Stimulated activated CD4-positive, alpha-beta T cell treated with anti-CD3 and anti-CD28 coated beads, Interleukin-4, amount 100 ng/mL, for 48 hours (primary cell): ENCODE results near the gene PDE8A.
"Not testable (repeated sequence)": the region's sequence is repeated elsewhere in the genome, so short reads cannot be mapped to it uniquely, and the experiment has no call there.

Experiments
- DNase-seq, 2 donors: peaks; one replicate each; pipeline ENCODE4 v3.0.0-alpha.2; 2020; ENCODE audit warnings: low read depth in 2 of 2

Gene PDE8A

GRCh38 chr15:84961707-84962106 lies 19.9 kb upstream of the PDE8A start:
- no peak for DNase-seq

- DNase-seq, result no peak
Measured at GRCh38 chr15:84962955-84963354, 18.7 kb upstream of the PDE8A start.

- no peak for DNase-seq
Measured at GRCh38 chr15:84967380-84967779, 14.3 kb upstream of the PDE8A start.

- DNase-seq, result no peak
Measured at GRCh38 chr15:84968301-84968700, 13.4 kb upstream of the PDE8A start.

- no peak for DNase-seq
Measured at GRCh38 chr15:84969257-84969656, 12.4 kb upstream of the PDE8A start.

- no peak for DNase-seq
Measured at GRCh38 chr15:84970843-84971242, 10.8 kb upstream of the PDE8A start.

- no peak for DNase-seq
Measured at GRCh38 chr15:84973492-84974460, 7.9 kb upstream of the PDE8A start.

- no peak for DNase-seq
Measured at GRCh38 chr15:84975871-84976351, 5.7 kb upstream of the PDE8A start.

GRCh38 chr15:84976746-84977345 lies 4.8 kb upstream of the PDE8A start:
- DNase-seq, result no peak

- DNase-seq, result no peak
Measured at GRCh38 chr15:84979651-84980050, 2.0 kb upstream of the PDE8A start.

- DNase-seq, result peak; percentile 78 to 83
Measured at GRCh38 chr15:84980196-84981053, 1.2 kb upstream of the PDE8A start.

GRCh38 chr15:84981054-84981710 lies 474 bp upstream of the PDE8A start:
- DNase-seq, result peak; percentile 92 to 94

- DNase-seq, result peak; percentile 32 to 36
Measured at GRCh38 chr15:84982301-84982920, 755 bp downstream of the PDE8A start.

GRCh38 chr15:84983294-84983693 lies 1.6 kb downstream of the PDE8A start:
- no peak for DNase-seq

- DNase-seq, result no peak
Measured at GRCh38 chr15:84983711-84984110, 2.1 kb downstream of the PDE8A start.

- no peak for DNase-seq
Measured at GRCh38 chr15:84985158-84985557, 3.5 kb downstream of the PDE8A start.

GRCh38 chr15:84987351-84987750 lies 5.7 kb downstream of the PDE8A start:
- not testable (repeated sequence) for DNase-seq

- no peak for DNase-seq
Measured at GRCh38 chr15:84987949-84988624, 6.4 kb downstream of the PDE8A start.

GRCh38 chr15:84988909-84989644 lies 7.4 kb downstream of the PDE8A start:
- DNase-seq, result no peak

GRCh38 chr15:84990507-84990906 lies 8.9 kb downstream of the PDE8A start:
- DNase-seq, result no peak
